OCI-LY3 (cell line): ENCODE measurements around the gene CFAP99.

ENCODE experiments used
- CTCF ChIP-seq: fragments of 200-600, 300-600 bp; sonication (generic); IDR thresholded peaks from 2 replicates; pipeline ENCODE4 v1.5.1; 2014; ENCODE audit warnings: antibody characterized with exemption, low read length, low read depth
- EZH2phosphoT487 ChIP-seq: fragments of 200-600 bp; shearing (Covaris generic); IDR thresholded peaks from 2 replicates; pipeline ENCODE4 v1.6.1; 2018; ENCODE audit warnings: antibody characterized with exemption, mixed run types, low read depth

- no peak for TF ChIP-seq CTCF
- TF ChIP-seq EZH2phosphoT487, result no peak
Observed at GRCh38 chr4:2378401-2378800, 40.4 kb upstream of the CFAP99 start.
